Measurements from ENCODE around the gene FST.

DNA sequence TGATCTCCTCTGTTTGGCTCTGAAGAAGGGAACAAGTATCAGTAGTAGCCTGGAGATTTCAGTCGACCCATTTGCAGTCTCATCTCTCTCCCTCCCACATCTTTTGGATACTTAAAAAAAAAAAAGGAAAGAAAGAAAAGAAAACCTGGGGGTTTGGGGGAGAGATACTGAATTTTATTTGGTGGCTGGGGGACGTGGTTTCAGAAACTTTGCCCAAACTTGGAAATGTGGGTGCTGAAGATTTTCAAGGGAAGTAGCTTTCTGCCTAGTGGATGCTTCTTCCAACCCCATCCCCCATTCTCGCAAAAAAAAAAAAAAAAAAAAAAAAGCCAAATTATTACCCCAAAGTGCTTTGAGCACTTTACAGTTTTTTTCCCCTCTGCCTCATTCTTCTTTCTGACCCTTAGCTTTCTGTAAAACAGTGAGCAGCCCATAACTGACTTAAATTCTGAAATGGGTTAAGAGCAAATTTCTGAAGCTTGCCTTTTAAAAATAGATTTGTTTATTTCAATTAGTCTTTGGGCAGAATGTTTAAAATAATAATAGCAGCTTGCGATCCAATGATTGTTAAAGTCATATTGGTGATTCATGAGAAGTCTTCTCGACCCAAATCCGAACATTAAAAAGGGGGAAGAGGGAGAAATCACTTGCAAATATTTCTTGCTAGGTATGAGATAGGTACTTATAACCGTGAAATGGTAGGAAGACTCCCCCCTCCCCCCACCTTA is 894 bp downstream of the FST start:
- TF ChIP-seq EZH2phosphoT487 (conservative IDR thresholded peaks at IDR 0.05; ENCODE audit: low read length): no peak
- TF ChIP-seq, protein P1, sequence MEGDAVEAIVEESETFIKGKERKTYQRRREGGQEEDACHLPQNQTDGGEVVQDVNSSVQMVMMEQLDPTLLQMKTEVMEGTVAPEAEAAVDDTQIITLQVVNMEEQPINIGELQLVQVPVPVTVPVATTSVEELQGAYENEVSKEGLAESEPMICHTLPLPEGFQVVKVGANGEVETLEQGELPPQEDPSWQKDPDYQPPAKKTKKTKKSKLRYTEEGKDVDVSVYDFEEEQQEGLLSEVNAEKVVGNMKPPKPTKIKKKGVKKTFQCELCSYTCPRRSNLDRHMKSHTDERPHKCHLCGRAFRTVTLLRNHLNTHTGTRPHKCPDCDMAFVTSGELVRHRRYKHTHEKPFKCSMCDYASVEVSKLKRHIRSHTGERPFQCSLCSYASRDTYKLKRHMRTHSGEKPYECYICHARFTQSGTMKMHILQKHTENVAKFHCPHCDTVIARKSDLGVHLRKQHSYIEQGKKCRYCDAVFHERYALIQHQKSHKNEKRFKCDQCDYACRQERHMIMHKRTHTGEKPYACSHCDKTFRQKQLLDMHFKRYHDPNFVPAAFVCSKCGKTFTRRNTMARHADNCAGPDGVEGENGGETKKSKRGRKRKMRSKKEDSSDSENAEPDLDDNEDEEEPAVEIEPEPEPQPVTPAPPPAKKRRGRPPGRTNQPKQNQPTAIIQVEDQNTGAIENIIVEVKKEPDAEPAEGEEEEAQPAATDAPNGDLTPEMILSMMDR (IDR thresholded peaks at IDR 0.05; ENCODE audit: insufficient read depth, low read length, poor library complexity, severe bottlenecking): no peak
